Subcutaneous adipose tissue (tissue), 4 donors: Measurements from ENCODE around the gene PAPOLG. TPM values are rescaled to one million over a fixed set of nuclear protein-coding genes. Genes with fewer than 3 reads are reported as not detected.

Source experiments
- total RNA-seq, 4 donors: library from RNA; depleted of rRNA; stranded (reverse); fragments of >200 nt; gene quantifications; one replicate each; pipeline ENCODE4 v1.1.0, GENCODE V29; 2016
- TF ChIP-seq, protein P1 (sequence below): fragments of 450-650 bp; IDR thresholded peaks from one replicate; pipeline ENCODE4 v1.5.1; 2016; ENCODE audit warnings: low read depth, mild to moderate bottlenecking, control low read depth, antibody characterized with exemption, moderate library complexity

Gene PAPOLG
- total RNA-seq: 10 to 100 TPM; 14.1 to 21.8 (median 19.0) TPM

DNA sequence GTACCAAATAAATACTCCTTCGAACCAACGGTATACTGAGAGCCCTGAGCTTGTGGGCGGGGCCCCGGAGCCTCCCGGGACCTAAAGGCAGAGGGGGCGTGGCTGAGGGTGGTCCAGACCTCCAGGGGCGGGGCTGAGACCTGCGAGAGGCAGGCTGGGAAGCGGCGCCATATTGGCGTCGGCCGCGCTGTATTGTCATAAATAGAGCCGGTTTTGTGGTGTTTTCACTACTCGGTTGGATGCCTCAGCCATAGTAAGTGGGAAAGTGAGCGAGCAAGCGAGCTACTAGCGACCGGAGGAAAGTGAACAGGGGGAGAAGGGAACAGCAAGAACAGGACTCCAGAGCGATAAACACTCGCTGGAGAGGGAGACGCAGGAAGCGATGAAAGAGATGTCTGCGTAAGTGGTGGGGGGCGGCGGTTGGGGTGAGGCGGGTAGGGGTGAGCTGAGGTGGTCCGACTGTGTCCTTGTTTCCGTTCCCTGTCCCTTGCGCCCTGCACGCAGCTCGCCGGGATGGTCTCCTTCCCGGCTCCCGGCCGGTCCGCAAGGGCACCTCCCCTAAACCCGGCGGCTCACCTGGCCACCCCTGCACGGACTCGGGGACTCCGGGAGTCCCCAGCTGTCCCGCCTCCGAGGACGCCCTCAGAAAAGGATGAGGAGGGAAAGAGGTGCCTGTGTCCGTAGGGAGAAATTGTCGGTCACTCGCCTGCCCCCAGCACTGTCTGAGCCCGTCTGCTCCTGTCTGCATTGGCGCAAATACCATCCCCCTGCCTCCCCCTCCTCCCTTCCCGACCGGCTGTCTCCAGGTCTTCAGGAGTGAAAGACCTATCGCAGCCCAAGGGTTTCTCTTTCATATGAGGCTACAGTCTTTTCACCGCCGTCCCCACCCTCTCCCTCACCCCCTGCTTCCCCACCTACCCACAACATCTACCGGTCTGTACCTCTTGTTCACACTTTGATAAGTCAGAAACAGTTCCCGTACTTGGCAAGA lies at the start of gene PAPOLG:
Gene PAPOLG (plus strand): TSS at position 172 of the 991 bp plus-strand sequence. CDS start 211 bp downstream, at position 383.
- TF ChIP-seq, protein P1, sequence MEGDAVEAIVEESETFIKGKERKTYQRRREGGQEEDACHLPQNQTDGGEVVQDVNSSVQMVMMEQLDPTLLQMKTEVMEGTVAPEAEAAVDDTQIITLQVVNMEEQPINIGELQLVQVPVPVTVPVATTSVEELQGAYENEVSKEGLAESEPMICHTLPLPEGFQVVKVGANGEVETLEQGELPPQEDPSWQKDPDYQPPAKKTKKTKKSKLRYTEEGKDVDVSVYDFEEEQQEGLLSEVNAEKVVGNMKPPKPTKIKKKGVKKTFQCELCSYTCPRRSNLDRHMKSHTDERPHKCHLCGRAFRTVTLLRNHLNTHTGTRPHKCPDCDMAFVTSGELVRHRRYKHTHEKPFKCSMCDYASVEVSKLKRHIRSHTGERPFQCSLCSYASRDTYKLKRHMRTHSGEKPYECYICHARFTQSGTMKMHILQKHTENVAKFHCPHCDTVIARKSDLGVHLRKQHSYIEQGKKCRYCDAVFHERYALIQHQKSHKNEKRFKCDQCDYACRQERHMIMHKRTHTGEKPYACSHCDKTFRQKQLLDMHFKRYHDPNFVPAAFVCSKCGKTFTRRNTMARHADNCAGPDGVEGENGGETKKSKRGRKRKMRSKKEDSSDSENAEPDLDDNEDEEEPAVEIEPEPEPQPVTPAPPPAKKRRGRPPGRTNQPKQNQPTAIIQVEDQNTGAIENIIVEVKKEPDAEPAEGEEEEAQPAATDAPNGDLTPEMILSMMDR: no peak

DNA sequence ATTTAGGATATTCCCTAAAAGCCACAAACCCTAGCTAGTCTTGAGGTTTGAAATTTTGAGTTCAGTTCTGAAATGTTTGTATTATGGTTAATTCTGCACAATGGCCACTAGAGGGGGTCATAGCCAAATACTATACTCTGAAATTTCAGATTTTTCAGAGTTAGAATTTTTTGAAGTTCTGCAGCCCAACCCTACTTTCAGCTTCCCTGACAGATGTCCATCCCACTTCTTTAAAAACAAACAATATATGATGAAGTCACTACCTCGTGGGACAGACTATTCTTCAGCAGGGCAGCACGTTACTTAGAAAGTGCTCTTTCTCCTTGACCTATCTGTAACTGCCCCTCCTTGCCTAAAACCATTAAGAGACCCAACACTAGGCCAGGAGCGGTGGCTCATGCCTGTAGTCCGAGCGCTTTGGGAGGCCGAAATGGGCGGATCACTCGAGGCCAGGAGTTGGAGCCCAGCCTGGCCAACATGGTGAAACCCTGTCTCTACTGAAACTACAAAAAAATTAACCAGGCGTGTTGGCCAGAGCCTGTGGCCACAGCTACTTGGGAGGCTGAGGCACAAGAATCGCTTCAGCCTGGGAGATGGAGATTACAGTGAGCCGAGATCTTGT lies 48.2 kb upstream of the PAPOLG start:
- TF ChIP-seq, protein P1: no peak

DNA sequence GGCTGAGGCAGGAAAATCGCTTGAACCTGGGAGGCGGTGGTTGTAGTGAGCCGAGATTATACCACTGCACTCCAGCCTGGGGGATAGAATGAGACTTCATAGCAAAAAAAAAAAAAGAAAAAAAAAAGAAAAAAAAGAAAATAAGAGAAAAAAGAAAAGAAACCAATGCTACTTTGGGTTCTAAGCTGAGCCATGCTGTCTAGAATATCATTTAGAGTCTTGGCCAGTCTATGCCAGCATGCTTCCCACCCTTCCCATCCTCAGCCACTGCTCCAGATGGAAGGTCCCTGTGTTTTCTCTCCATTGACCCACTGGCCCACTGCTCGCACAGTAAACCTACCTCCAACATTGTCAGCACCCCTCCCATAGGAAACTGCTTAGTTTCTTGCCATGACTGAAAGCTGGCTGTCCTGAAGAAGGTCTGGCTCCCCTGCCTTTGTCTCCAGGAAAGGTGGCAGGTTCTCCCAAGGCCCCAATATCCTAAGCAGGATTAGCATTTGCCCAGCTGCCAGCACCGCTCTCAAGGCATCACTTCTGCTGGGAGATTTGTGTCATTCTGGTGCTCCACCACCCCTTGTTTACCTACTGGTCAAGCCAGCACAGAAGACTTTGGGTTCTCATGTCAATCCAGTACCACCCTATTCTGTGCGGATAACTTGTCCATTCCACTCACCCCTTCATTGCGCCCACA lies 47.3 kb upstream of the PAPOLG start:
- TF ChIP-seq, protein P1: no peak

DNA sequence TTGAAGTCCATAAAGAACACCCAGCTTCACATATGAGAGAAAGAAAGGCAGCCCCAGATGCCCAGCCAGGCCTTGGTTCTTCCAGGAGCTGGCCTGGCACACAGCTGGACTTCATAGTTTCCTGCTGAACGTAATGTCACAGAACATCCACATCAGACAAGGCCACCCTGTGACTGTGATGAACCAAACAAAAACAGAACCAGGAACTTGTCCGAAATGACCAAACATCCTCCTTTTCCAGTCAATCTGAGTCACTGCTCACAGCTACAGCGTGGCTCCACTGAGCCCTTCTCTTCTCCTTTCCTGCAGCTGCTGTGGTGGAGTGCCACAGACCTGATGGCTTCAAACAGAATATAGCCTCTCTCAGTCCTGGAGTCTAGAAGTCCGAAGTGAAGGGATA lies 45.4 kb upstream of the PAPOLG start:
- TF ChIP-seq, protein P1: no peak

DNA sequence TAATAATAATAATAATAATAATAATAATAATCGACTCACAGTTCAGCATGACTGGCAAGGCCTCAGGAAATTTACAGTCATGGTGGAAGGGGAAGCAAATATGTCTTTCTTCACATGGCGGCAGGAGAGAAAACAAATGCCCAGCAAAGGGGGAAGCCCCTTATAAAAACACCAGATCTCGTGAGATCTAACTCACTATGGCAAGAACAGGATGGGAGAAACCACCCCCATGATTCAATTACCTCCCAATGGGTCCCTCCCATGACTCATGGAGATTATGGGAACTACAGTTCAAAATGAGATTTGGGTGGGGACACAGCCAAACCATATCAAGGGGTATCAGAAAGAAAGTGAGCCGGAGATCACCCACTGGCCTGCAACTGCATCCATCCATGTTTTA lies 40.5 kb upstream of the PAPOLG start:
- TF ChIP-seq, protein P1: no peak

DNA sequence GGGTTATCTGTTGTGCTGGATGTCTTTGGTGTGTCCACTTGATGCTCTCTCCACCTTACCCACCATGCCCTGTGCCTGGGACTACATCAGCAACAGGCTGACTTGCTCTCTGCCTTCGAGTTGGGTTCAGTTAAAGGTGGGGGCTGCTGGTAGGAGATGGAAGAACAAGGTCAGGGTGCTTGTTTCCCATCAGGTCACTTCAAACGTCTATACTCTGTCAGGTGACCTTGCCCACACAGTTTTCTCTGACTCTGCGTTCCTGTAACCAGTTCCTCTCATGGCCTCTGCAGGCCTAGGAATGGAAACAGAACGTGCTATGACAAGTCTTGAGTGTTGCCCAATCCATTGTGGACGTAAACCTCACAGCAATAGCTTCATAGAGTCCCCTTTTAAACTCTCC lies 38.4 kb upstream of the PAPOLG start:
- TF ChIP-seq, protein P1: no peak

DNA sequence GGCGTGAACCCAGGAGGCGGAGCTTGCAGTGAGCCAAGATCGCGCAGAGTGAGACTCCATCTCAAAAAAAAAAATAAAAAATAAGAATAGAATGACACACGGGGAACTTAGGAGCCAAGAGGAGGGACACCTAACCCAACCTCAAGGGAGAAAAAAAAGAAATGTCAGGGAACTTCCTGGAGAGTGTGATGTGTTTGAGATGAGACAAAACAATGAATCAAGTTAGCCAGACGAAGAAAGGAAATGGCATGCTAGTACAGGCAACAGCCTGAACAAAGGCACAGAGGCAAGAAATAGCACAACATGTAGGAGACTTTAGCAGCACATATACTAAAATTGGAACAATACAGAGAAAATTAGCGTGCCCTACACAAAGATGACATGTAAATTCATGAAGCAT lies 36.7 kb upstream of the PAPOLG start:
- TF ChIP-seq, protein P1: no peak
